Breast epithelium (tissue), 3 donors: ENCODE measurements around the gene LRRC4C.

ENCODE experiments used
- CTCF ChIP-seq, 3 donors: fragments of 450-650 bp; IDR thresholded peaks; one replicate each; pipeline ENCODE4 v1.5.1; 2016 to 2017; ENCODE audit warnings: antibody characterized with exemption in 3 of 3, mild to moderate bottlenecking in 3 of 3, moderate library complexity in 3 of 3
- POLR2A ChIP-seq: fragments of 450-650 bp; IDR thresholded peaks from one replicate; pipeline ENCODE4 v1.6.1; 2016; ENCODE audit warnings: antibody characterized with exemption, mild to moderate bottlenecking, moderate library complexity
- POLR2AphosphoS5 ChIP-seq, 3 donors: sonication (generic); formaldehyde crosslinking; IDR thresholded peaks; one replicate each; pipeline ENCODE4 v1.6.1; 2017; ENCODE audit warnings: antibody characterized with exemption in 3 of 3

GRCh38 chr11:40688369-40688768 is 771.1 kb downstream of the LRRC4C start:
- TF ChIP-seq POLR2AphosphoS5 (IDR thresholded peaks at IDR 0.05): no peak
- no peak for TF ChIP-seq CTCF (IDR thresholded peaks at IDR 0.05)
- no peak for TF ChIP-seq POLR2A
